Activated naive CD8-positive, alpha-beta T cell treated with anti-CD3 and anti-CD28 coated beads for 36 hours (primary cell): ENCODE results near the gene RFX6. TPM values are rescaled to one million over a fixed set of nuclear protein-coding genes. Genes with fewer than 3 reads are reported as not detected.

Experiments used
- DNase-seq: peaks from one replicate; pipeline ENCODE4 v3.0.0; 2021
- H3K27ac Mint-ChIP-seq: one replicate; pipeline ENCODE4 v1.8.0; 2022; ENCODE audit warnings: mild to moderate bottlenecking, moderate library complexity, mixed read lengths
- H3K27me3 Mint-ChIP-seq: one replicate; pipeline ENCODE4 v1.8.0; 2022; ENCODE audit warnings: mild to moderate bottlenecking, mixed read lengths
- H3K36me3 Mint-ChIP-seq: one replicate; pipeline ENCODE4 v1.8.0; 2021; ENCODE audit warnings: mild to moderate bottlenecking, mixed read lengths
- H3K4me1 Mint-ChIP-seq: one replicate; pipeline ENCODE4 v1.8.0; 2021; ENCODE audit warnings: mixed read lengths
- H3K4me3 Mint-ChIP-seq: one replicate; pipeline ENCODE4 v1.8.0; 2022; ENCODE audit warnings: mild to moderate bottlenecking, moderate library complexity, mixed read lengths
- H3K9me3 Mint-ChIP-seq: one replicate; pipeline ENCODE4 v1.8.0; 2022; ENCODE audit warnings: mixed read lengths
- total RNA-seq, 2 experiments: library from RNA; stranded (reverse); gene quantifications; one replicate each; pipeline ENCODE4 v1.2.3, GENCODE V29; 2021

Gene RFX6
- total RNA-seq, 2 experiments from 2014 or later: not detected

- no peaks in the 10 kb centered on the region for H3K27me3 Mint-ChIP-seq
- no peak overlapping the region for H3K27ac Mint-ChIP-seq
- DNase-seq: no peak
- no peaks in the 10 kb centered on the region for H3K9me3 Mint-ChIP-seq
- no peaks in the 10 kb centered on the region for H3K4me1 Mint-ChIP-seq
- no peaks in the 10 kb centered on the region for H3K36me3 Mint-ChIP-seq
- H3K4me3 Mint-ChIP-seq: no peak overlapping the region
Measured at GRCh38 chr6:116933485-116933884, 56.4 kb downstream of the RFX6 start.

GRCh38 chr6:116938305-116938704 lies 61.3 kb downstream of the RFX6 start:
- no peak for DNase-seq
- H3K4me1 Mint-ChIP-seq: no peaks in the 10 kb centered on the region
- H3K36me3 Mint-ChIP-seq: no peaks in the 10 kb centered on the region
- H3K27ac Mint-ChIP-seq: no peak overlapping the region
- H3K27me3 Mint-ChIP-seq: peaks cover 5% of the 10 kb centered on the region
- H3K4me3 Mint-ChIP-seq: no peak overlapping the region
- H3K9me3 Mint-ChIP-seq: no peaks in the 10 kb centered on the region

- Mint-ChIP-seq H3K9me3 (no peaks in the 10 kb centered on the region), H3K4me3 (no peak overlapping the region), H3K27ac (no peak overlapping the region), H3K4me1 (no peaks in the 10 kb centered on the region), H3K27me3 (peaks cover 5% of the 10 kb centered on the region), H3K36me3 (no peaks in the 10 kb centered on the region)
- DNase-seq: no peak
Measured at GRCh38 chr6:116941727-116942126, 64.7 kb downstream of the RFX6 start.

GRCh38 chr6:116945809-116946208 lies 68.8 kb downstream of the RFX6 start:
- Mint-ChIP-seq H3K4me3 (no peak overlapping the region), H3K27ac (no peak overlapping the region), H3K9me3 (no peaks in the 10 kb centered on the region), H3K4me1 (no peaks in the 10 kb centered on the region), H3K27me3 (peaks cover 13% of the 10 kb centered on the region), H3K36me3 (no peaks in the 10 kb centered on the region)
- DNase-seq: no peak

- no peak for DNase-seq
- Mint-ChIP-seq H3K36me3 (no peaks in the 10 kb centered on the region), H3K27ac (no peak overlapping the region), H3K9me3 (no peaks in the 10 kb centered on the region), H3K27me3 (peaks cover 8% of the 10 kb centered on the region), H3K4me1 (no peaks in the 10 kb centered on the region), H3K4me3 (no peak overlapping the region)
Measured at GRCh38 chr6:116948533-116949304, 71.7 kb downstream of the RFX6 start.

GRCh38 chr6:116949964-116950363 lies 72.9 kb downstream of the RFX6 start:
- Mint-ChIP-seq H3K27ac (no peak overlapping the region), H3K4me3 (no peak overlapping the region), H3K27me3 (peaks cover 8% of the 10 kb centered on the region), H3K4me1 (no peaks in the 10 kb centered on the region), H3K36me3 (no peaks in the 10 kb centered on the region), H3K9me3 (no peaks in the 10 kb centered on the region)
- DNase-seq: no peak

DNA sequence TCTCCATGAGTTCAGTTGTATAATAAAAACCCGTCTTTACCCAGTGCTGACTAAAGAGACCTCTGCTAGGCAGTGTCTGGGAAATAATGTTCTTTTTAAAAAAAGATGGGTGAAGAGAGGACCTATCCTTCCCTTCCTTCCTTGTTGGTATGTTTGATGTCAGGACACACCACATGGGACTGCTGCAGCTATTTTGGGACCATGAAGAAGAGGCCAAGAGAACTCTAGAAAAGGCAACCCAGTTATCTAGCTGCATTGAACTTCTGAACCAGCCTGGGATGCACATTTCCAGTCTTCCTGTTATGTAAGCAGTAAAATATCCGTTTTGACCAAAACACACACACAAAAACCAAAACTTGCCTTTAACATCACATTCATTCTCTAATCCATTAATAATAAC lies 77.3 kb downstream of the RFX6 start:
- Mint-ChIP-seq H3K27me3 (no peaks in the 10 kb centered on the region), H3K27ac (no peak overlapping the region), H3K4me3 (no peak overlapping the region), H3K4me1 (no peaks in the 10 kb centered on the region), H3K9me3 (no peaks in the 10 kb centered on the region), H3K36me3 (no peaks in the 10 kb centered on the region)
- DNase-seq: no peak

DNA sequence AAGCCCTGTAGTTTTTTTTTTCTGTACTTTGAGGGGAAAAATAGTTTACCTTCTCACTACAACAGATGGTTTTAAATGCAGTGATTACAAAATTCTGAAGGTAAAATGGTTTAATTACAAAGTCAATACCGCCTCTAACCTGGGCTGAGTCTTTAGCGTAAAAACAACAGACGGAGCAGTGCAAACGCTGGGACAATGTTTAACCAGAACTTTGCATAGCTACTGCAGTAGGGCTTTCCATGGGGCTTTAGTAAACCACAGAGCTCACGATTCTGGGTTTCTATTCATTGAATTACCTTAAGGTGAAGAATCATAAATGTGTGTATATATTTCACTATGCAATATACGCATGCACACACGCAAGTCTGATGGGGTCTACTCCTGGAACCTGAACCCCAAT lies 77.9 kb downstream of the RFX6 start:
- no peak overlapping the region for H3K4me3 Mint-ChIP-seq
- no peak for DNase-seq
- no peaks in the 10 kb centered on the region for H3K9me3 Mint-ChIP-seq
- no peaks in the 10 kb centered on the region for H3K27me3 Mint-ChIP-seq
- no peaks in the 10 kb centered on the region for H3K4me1 Mint-ChIP-seq
- H3K27ac Mint-ChIP-seq: no peak overlapping the region
- no peaks in the 10 kb centered on the region for H3K36me3 Mint-ChIP-seq

- Mint-ChIP-seq H3K27me3 (no peaks in the 10 kb centered on the region), H3K27ac (no peak overlapping the region), H3K4me3 (no peak overlapping the region), H3K4me1 (no peaks in the 10 kb centered on the region), H3K9me3 (no peaks in the 10 kb centered on the region), H3K36me3 (no peaks in the 10 kb centered on the region)
- no peak for DNase-seq
Measured at GRCh38 chr6:116955773-116956172, 78.7 kb downstream of the RFX6 start.

GRCh38 chr6:116963972-116964371 lies 86.9 kb downstream of the RFX6 start:
- H3K9me3 Mint-ChIP-seq: no peaks in the 10 kb centered on the region
- H3K4me3 Mint-ChIP-seq: no peak overlapping the region
- no peaks in the 10 kb centered on the region for H3K36me3 Mint-ChIP-seq
- no peaks in the 10 kb centered on the region for H3K4me1 Mint-ChIP-seq
- no peak for DNase-seq
- H3K27ac Mint-ChIP-seq: no peak overlapping the region
- H3K27me3 Mint-ChIP-seq: peaks cover 7% of the 10 kb centered on the region

DNA sequence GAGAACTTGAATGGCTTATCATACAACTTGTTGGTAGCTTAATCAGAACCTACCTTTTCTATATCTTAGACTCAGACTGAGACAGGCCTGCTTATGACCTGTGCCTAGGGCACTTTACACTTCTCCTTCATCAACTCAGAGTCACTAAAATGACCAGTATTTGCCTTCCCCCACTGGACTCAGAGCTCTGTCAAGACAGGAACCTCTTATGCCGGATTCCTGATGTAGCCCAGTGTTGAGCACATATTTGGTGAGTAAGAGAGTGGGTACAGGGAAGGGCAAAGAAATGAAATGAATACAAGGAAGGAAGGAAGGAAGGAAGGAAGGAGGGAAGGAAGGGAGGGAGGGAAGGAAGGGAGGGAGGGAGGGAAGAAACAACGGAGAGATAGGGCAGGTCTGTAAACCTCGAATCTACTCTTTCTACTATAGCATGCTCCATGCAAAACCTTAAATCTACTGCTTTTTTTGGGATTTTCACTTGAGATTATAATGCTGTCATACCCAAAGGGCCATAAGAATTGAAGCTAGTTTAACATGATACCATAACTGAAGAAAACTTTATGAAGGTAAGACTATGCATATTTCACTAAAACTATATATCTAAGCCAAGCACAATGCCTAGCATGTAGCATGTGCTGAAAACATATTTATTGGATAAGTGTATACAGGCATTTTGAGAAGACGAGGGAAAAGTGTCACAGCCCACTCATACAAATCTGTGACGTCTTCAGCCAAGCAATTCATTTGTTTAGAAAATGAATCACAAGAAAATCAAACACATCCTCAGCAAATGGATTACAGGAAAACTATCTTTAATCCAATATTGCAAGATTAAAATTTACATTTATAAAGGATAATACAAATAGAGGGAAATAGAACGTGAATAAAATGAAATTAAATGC lies 89.9 kb downstream of the RFX6 start:
- H3K36me3 Mint-ChIP-seq: no peaks in the 10 kb centered on the region
- no peaks in the 10 kb centered on the region for H3K9me3 Mint-ChIP-seq
- no peak for DNase-seq
- H3K27me3 Mint-ChIP-seq: peaks cover 15% of the 10 kb centered on the region
- H3K27ac Mint-ChIP-seq: no peak overlapping the region
- H3K4me3 Mint-ChIP-seq: no peak overlapping the region
- H3K4me1 Mint-ChIP-seq: no peaks in the 10 kb centered on the region

DNA sequence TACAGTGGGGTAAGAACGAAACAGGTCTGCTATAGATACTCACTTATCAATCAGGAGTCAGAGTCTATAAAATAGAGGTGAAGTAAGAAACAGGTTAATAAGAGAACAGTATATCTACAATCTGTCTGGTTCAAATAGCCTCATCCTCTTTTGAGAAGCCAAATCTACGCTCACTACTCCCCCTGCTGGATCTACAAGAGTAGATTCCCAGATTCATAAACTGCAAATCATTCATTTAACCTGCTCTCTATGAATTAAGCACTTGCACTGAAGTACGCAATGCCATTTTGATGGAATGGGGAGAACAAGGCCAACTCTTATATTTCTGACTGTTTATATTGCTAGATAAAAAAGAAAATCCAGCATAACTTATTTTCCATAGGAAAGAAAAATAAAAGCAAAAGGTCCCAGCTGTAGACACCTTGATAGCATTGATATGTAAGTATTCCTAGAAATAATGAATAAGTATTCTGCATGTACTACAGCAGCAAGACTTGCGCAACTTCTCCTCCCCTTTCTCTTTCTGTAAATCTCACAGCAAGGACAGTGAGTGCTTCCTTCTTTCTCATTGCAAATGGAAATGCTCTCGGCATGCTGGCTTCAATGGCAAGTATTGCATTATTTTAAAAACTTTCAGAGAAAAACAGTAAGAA lies 92.3 kb downstream of the RFX6 start:
- Mint-ChIP-seq H3K4me3 (no peak overlapping the region), H3K27ac (no peak overlapping the region), H3K4me1 (no peaks in the 10 kb centered on the region), H3K27me3 (peaks cover 15% of the 10 kb centered on the region), H3K36me3 (no peaks in the 10 kb centered on the region), H3K9me3 (no peaks in the 10 kb centered on the region)
- no peak for DNase-seq

DNA sequence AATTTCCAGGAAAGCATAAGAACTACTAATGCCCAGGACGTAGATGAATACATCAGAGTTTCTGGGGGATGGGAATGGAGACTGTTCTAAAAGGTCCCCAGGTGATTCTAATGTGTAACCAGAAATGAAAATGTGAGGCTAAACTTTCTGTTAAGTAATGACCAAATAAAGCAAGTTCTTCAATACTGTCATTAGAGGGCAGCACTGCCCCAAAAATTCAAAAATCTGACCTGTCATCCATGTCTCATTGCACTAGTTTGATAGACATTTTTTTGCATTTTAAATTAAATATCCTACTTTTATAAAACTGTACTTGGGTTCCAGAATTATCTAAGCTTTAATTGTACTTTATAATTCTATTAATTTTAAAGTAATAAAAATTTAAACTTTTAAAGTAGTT lies 94.9 kb downstream of the RFX6 start:
- Mint-ChIP-seq H3K36me3 (no peaks in the 10 kb centered on the region), H3K4me1 (no peaks in the 10 kb centered on the region), H3K27me3 (peaks cover 15% of the 10 kb centered on the region), H3K9me3 (no peaks in the 10 kb centered on the region), H3K27ac (no peak overlapping the region), H3K4me3 (no peak overlapping the region)
- DNase-seq: no peak

- no peak overlapping the region for H3K4me3 Mint-ChIP-seq
- H3K9me3 Mint-ChIP-seq: no peaks in the 10 kb centered on the region
- H3K27me3 Mint-ChIP-seq: peaks cover 8% of the 10 kb centered on the region
- no peak for DNase-seq
- no peaks in the 10 kb centered on the region for H3K36me3 Mint-ChIP-seq
- no peaks in the 10 kb centered on the region for H3K4me1 Mint-ChIP-seq
- no peak overlapping the region for H3K27ac Mint-ChIP-seq
Measured at GRCh38 chr6:116973976-116974375, 96.9 kb downstream of the RFX6 start.

- Mint-ChIP-seq H3K27me3 (peaks cover 8% of the 10 kb centered on the region), H3K4me1 (no peaks in the 10 kb centered on the region), H3K9me3 (no peaks in the 10 kb centered on the region), H3K36me3 (no peaks in the 10 kb centered on the region), H3K4me3 (no peak overlapping the region), H3K27ac (no peak overlapping the region)
- DNase-seq: no peak
Measured at GRCh38 chr6:116974526-116975316, 97.7 kb downstream of the RFX6 start.
